DND-41 (cell line): ENCODE measurements around the gene NAPA.

Experiments
- EZH2 ChIP-seq: IDR thresholded peaks from 3 replicates; pipeline ENCODE4 v1.6.1; 2012; ENCODE audit warnings: borderline replicate concordance, low read depth, mild to moderate bottlenecking, moderate library complexity, low read length, inconsistent platforms; ENCODE audit not compliant: severe bottlenecking
- TF ChIP-seq, protein P1 (sequence below): IDR thresholded peaks from 2 replicates; pipeline ENCODE4 v1.5.1; 2012; ENCODE audit warnings: borderline replicate concordance, low read length, moderate library complexity, mild to moderate bottlenecking; ENCODE audit not compliant: poor library complexity, severe bottlenecking; ENCODE audit errors: extremely low read depth

DNA sequence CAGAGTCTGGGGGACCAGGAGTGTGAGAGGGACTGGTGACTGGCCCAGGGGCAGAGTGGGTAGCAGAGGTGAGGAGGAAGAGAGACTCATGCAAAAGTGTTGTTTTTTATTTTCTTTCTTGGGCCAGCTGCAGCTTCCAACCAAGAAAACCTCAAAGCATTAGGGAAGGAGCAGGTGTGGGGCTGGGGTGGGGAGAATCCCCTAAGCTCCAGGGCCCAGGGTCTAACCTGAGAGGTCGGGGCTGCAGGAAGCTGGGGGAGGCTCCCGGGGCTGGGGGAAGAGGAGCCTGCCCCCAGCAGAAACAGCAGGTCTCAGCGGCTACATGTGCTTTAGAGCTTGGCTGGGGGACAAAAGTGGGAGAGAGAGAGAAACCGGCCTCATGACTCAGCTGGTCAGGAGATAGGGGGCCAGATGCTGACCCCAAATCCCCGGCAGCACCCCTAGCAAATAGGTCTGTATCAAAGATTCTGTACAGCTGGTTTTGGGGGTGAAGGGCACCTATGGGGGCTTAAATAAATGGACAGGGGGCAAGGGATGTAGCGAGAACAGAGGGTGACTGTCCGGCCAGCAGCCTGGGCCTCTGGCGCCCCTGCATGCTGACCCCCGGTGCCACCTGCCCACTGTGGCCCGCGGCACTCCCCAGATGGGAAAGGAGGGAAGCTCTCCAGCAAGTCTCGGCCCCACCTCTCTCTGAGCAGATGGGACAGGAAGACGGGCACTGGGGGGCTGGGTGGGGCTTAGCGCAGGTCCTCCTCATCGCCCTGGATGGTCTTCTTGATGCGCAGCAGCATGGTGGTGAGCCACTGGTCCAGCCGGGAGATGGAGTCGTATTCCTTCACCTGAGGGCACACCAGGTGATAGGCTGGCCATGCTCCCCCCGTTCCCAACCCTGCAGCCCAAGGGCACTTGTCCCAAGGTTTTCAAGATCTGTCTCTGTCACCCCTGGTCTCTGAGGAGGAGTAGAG, 27.0 kb downstream of the NAPA start:
- TF ChIP-seq, protein P1, sequence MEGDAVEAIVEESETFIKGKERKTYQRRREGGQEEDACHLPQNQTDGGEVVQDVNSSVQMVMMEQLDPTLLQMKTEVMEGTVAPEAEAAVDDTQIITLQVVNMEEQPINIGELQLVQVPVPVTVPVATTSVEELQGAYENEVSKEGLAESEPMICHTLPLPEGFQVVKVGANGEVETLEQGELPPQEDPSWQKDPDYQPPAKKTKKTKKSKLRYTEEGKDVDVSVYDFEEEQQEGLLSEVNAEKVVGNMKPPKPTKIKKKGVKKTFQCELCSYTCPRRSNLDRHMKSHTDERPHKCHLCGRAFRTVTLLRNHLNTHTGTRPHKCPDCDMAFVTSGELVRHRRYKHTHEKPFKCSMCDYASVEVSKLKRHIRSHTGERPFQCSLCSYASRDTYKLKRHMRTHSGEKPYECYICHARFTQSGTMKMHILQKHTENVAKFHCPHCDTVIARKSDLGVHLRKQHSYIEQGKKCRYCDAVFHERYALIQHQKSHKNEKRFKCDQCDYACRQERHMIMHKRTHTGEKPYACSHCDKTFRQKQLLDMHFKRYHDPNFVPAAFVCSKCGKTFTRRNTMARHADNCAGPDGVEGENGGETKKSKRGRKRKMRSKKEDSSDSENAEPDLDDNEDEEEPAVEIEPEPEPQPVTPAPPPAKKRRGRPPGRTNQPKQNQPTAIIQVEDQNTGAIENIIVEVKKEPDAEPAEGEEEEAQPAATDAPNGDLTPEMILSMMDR, result no peak
- TF ChIP-seq EZH2, result no peak
